SU-DHL-6 (cell line): ENCODE results near the gene TRPV4.

Source experiments
- H2AFZ ChIP-seq: fragments of 200-600 bp; sonication (generic); 2 replicates; pipeline ENCODE4 v1.6.1; 2014; ENCODE audit warnings: low read depth, mild to moderate bottlenecking, moderate library complexity, mixed read lengths, antibody characterized with exemption, low read length; ENCODE audit not compliant: severe bottlenecking
- H3F3A ChIP-seq: fragments of 200-600 bp; shearing (Covaris generic); 2 replicates; pipeline ENCODE4 v1.6.0; 2016; ENCODE audit warnings: antibody characterized with exemption, mild to moderate bottlenecking; ENCODE audit not compliant: insufficient read depth
- H3K27ac ChIP-seq: fragments of 200-600 bp; sonication (generic); 2 replicates; pipeline ENCODE4 v1.5.1; 2016; ENCODE audit warnings: low read depth, mild to moderate bottlenecking, low read length, moderate library complexity, mixed read lengths
- H3K27me3 ChIP-seq: fragments of 200-600 bp; sonication (generic), shearing (Covaris generic); 2 replicates; pipeline ENCODE4 v1.6.0; 2014; ENCODE audit warnings: mild to moderate bottlenecking, low read length
- H3K36me3 ChIP-seq: fragments of 200-600 bp; sonication (generic); 2 replicates; pipeline ENCODE4 v1.6.1; 2014; ENCODE audit warnings: mild to moderate bottlenecking, low read length, mixed read lengths
- H3K4me2 ChIP-seq: fragments of 300-600, 200-600 bp; shearing (Covaris generic), sonication (generic); 2 replicates; pipeline ENCODE4 v1.6.0; 2014; ENCODE audit warnings: low read length, low read depth, mild to moderate bottlenecking; ENCODE audit not compliant: poor library complexity, severe bottlenecking
- H3K4me3 ChIP-seq: fragments of 200-600 bp; sonication (generic); 2 replicates; pipeline ENCODE4 v1.5.1; 2014; ENCODE audit warnings: antibody characterized with exemption, low read length, mild to moderate bottlenecking, mixed read lengths; ENCODE audit not compliant: insufficient read depth, poor library complexity, severe bottlenecking
- H3K79me2 ChIP-seq: fragments of 200-600 bp; sonication (generic); 2 replicates; pipeline ENCODE4 v1.6.1; 2014; ENCODE audit warnings: mild to moderate bottlenecking, low read length, moderate library complexity; ENCODE audit not compliant: insufficient read depth
- H3K9ac ChIP-seq: fragments of 200-600 bp; sonication (generic); 2 replicates; pipeline ENCODE4 v1.7.0; 2014; ENCODE audit warnings: mild to moderate bottlenecking, low read length
- H3K9me2 ChIP-seq: fragments of 200-600 bp; sonication (generic); replicated peaks from 2 replicates; pipeline ENCODE4 v1.6.1; 2014; ENCODE audit warnings: low read length; ENCODE audit not compliant: insufficient read depth
- H3K9me3 ChIP-seq: fragments of 200-600 bp; sonication (generic); 2 replicates; pipeline ENCODE4 v1.6.1; 2014; ENCODE audit warnings: low read length, mixed read lengths; ENCODE audit not compliant: insufficient read depth
- H4K20me1 ChIP-seq: fragments of 200-600 bp; sonication (generic); 2 replicates; pipeline ENCODE4 v1.6.1; 2014; ENCODE audit warnings: low read depth, mild to moderate bottlenecking, antibody characterized with exemption, low read length, moderate library complexity, mixed read lengths
- CTCF ChIP-seq: fragments of 200-600 bp; sonication (generic); IDR thresholded peaks from one replicate; pipeline ENCODE4 v1.5.1; 2017; ENCODE audit warnings: antibody characterized with exemption, mild to moderate bottlenecking, low read length, moderate library complexity; ENCODE audit not compliant: insufficient read depth, poor library complexity, severe bottlenecking
- EZH2phosphoT487 ChIP-seq: fragments of 200-600 bp; sonication (generic), shearing (Covaris generic); conservative IDR thresholded peaks from 2 replicates; pipeline ENCODE4 v1.6.1; 2018; ENCODE audit warnings: mild to moderate bottlenecking, antibody characterized with exemption, low read length, moderate library complexity, mixed read lengths

Gene TRPV4

GRCh38 chr12:109835827-109836226, 2.6 kb upstream of the TRPV4 start:
- Histone ChIP-seq H3K9me3 (no peaks in the 10 kb centered on the region), H3K4me2 (no peak overlapping the region), H3K9me2 (no peaks in the 10 kb centered on the region), H3K36me3 (no peaks in the 10 kb centered on the region), H2AFZ (no peak overlapping the region), H4K20me1 (no peaks in the 10 kb centered on the region), H3K4me3 (no peak overlapping the region), H3K9ac (no peak overlapping the region), H3K79me2 (no peaks in the 10 kb centered on the region), H3K27ac (no peak overlapping the region), H3F3A (no peaks in the 10 kb centered on the region), H3K27me3 (no peaks in the 10 kb centered on the region)
- TF ChIP-seq CTCF (no peak), EZH2phosphoT487 (no peak)

DNA sequence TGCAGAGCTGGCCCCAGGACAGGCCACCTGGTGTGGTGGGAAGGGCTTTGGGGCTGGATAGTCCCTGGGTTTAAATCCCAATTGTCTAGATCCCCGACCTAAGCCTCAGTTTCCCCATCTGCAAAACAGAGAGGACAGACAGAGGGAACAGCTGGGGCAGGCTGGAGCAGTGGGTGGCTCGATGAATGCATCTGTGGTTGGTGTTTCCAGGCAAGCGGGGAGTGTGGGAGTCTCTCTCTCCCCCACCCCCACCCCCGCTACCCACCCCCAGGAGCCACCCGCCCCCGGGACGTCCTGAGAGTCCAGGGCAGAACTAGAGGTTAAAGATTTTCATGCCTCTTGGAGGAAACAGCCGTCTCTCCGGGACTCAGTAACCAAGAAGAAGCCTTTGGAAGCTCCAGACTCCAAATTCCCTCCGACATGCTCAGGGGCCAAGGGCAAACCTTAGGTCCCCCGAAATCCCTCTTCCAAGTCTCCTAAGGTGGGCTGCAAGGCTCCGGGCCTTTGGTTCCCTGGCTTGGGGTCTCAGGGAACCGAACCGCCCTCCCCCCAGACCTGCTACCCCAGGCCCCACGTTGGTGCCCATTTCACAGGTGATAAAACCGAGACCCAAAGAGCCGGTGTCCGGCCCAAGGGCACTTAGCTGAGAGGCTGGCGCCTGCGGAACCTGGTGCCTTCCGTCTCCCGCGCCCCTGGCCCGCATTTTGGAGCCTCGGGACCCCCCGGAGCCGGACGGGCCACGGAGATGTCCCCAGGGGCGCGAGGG, 474 bp downstream of the TRPV4 start:
- TF ChIP-seq EZH2phosphoT487 (no peak), CTCF (no peak)
- no peak overlapping the region for H3K4me3 ChIP-seq
- no peaks in the 10 kb centered on the region for H3K9me3 ChIP-seq
- no peak overlapping the region for H2AFZ ChIP-seq
- H3K36me3 ChIP-seq = no peaks in the 10 kb centered on the region
- H3F3A ChIP-seq = no peaks in the 10 kb centered on the region
- H3K4me2 ChIP-seq = no peak overlapping the region
- no peak overlapping the region for H3K9ac ChIP-seq
- no peaks in the 10 kb centered on the region for H3K9me2 ChIP-seq
- H3K27ac ChIP-seq = no peak overlapping the region
- no peaks in the 10 kb centered on the region for H3K79me2 ChIP-seq
- no peaks in the 10 kb centered on the region for H4K20me1 ChIP-seq
- no peaks in the 10 kb centered on the region for H3K27me3 ChIP-seq

GRCh38 chr12:109831929-109832328, 1.3 kb downstream of the TRPV4 start:
- Histone ChIP-seq H3K79me2 (no peaks in the 10 kb centered on the region), H3K4me2 (no peak overlapping the region)

More at GRCh38 chr12:109831929-109832328, 1.3 kb downstream of the TRPV4 start:
- no peaks in the 10 kb centered on the region for H3K36me3 ChIP-seq
- no peak overlapping the region for H3K27ac ChIP-seq
- no peaks in the 10 kb centered on the region for H3K27me3 ChIP-seq
- no peaks in the 10 kb centered on the region for H3F3A ChIP-seq
- H3K9ac ChIP-seq = no peak overlapping the region
- no peaks in the 10 kb centered on the region for H3K9me3 ChIP-seq
- no peak overlapping the region for H2AFZ ChIP-seq
- H4K20me1 ChIP-seq = no peaks in the 10 kb centered on the region
- TF ChIP-seq CTCF (no peak), EZH2phosphoT487 (no peak)
- no peaks in the 10 kb centered on the region for H3K9me2 ChIP-seq
- H3K4me3 ChIP-seq = no peak overlapping the region
